ENCODE measurements around the gene IRF1.

GRCh38 chr5:132454361-132454760 lies 36.2 kb downstream of the IRF1 start:
- TF ChIP-seq SRF (IDR thresholded peaks at IDR 0.05; ENCODE audit: low read depth, low read length) (no peak), TBP (IDR thresholded peaks at IDR 0.05; ENCODE audit: low read depth, low read length) (no peak), MAFK (IDR thresholded peaks at IDR 0.05; ENCODE audit: low read depth, low read length) (no peak)

Measured in H1 (cell line).